HT1080 (cell line): ENCODE measurements around the gene RCAN3. TPM values are rescaled to one million over a fixed set of nuclear protein-coding genes. Genes with fewer than 3 reads are reported as not detected.
"Not testable (repeated sequence)": the region's sequence is repeated elsewhere in the genome, so short reads cannot be mapped to it uniquely, and the experiment has no call there.

Experiments used
- DNase-seq: peaks from one replicate; pipeline ENCODE4 v3.0.0-alpha.2; 2015; ENCODE audit warnings: low read depth
- total RNA-seq: library from RNA; depleted of rRNA; stranded (reverse); fragments of >200 nt; shearing (Covaris generic); gene quantifications from 2 replicates; pipeline ENCODE4 v1.2.3, GENCODE V29; 2014

The RCAN3 gene
- total RNA-seq, 1 experiment from 2014 or later, result 8.8 TPM

DNA sequence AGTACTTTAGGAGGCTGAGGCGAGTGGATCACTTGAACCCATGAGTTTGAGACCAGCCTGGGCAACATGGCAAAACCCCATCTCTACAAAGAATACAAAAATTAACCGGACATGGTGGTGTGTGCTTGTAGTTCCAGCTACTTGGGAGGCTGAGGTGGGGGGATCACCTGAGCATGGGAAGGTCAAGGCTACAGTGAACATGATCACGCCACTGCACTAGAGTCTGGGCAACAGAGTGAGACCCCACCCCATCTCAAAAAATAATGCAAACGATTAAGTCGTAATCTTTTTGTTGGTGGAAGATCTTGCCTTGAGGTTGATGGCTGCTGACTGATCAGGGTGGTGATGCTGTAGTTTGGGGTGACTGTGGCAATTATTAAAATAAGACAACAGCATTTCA, 6.3 kb downstream of the RCAN3 start:
- no peak for DNase-seq

DNA sequence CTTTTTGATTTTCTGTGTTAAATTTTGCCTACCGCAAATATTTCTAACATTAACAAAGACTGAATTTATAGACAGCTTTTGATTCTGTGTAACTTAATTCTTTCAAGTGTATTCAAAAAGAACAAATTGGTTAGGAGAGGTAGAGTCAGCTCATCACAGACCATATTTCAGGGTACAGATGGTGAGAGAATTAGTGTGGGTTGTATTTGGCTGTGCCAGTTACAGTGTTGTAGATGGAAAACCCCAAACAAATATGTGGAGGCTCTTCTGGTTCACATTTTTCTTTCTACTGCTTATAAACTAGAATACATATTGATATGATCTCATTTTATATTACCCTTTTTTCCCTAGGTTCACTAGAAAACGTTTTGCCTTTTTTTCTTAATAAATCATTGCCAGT, 11.1 kb downstream of the RCAN3 start:
- DNase-seq, result no peak

DNA sequence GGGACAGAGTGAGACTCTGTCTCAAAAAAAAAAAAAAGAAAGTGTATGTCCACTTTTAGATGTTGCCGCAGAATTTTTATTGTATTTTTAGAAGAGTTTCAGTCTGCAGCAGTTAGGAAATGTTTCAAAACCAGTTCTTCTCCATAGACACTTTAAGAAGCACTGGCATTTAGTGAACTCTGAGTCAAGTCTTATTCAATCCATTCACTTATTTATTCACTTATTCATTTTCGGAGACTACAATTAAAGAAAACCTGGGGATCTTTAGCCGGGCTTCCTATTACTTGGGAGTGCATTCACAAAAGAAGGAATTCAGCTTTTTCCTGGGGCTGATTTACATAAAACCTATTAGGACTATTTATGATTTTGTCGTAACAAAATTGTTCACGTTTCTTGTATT, 12.3 kb downstream of the RCAN3 start:
- no peak for DNase-seq

DNA sequence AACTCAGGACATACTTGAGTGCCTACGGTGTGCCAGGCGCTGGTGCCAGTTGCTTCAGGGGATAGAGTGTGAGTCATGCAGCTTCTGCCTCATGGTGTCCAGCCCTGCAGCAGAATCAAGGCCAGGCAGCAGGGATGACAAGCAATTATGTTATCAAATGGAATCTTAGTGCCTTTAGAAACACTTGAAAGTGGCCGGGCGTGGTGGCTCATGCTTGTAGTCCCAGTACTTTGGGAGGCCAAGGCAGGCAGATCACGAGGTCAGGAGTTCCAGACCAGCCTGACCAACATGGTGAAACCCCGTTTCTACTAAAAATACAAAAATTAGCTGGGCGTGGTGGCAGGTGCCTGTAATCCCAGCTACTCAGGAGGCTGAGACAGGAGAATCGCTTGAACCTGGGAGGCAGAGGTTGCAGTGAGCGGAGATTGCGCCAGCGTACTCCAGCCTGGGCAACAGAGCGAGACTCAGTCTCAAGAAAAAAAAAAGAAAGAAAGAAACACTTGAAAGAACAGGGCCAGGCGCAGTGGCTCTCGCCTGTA, 13.1 kb downstream of the RCAN3 start:
- peak; percentile 70 for DNase-seq

DNA sequence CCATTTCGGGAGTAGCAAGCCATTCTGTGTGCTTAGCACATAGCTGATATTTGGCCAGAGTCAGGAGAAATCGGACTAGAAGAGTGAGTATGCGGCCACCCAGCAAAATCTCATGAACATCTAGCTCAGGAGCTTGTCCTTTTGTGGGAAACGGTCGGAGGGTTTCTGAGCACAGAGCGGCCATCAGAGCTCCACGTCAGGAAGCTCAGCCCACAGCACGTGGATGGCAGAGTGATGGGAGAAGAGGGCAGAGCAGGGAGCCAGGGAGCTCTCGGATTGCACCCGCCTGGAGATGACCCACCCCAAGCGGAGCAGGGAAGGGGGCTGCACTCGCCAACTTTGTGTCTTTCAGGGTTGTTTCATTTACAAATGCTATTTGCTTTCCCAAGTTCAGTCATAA, 13.9 kb downstream of the RCAN3 start:
- no peak for DNase-seq

DNA sequence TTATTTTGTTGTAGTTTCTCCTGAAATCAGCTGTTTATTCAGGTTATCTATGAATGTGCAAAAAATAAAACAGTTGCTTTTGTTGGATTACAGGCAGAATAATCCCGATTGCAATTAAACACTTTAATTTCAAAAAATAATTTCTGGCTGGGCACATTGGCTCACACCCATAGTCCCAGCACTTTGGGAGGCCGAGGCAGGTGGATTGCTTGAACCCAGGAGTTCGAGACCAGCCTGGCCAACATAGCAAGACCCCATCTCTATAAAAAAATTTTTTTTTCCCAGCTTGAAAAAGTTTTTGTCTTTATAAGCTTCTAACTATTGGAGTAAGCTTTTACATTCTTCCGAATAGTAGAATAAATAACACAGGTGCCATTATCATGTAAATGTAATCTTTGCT, 15.3 kb downstream of the RCAN3 start:
- no peak for DNase-seq

DNA sequence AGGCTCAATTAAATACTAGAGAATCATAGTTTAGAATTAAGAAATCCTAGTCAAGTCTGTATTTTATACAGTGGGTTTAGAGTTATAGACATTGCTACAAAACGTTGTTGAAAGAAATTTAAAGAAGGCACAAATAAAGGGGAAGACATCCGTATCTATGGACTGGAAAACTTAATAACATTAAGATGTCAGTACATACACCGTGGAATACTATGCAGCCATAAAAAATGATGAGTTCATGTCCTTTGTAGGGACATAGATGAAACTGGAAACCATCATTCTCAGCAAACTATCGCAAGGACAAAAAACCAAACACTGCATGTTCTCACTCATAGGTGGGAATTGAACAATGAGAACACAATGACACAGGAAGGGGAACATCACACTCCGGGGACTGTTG, 17.6 kb downstream of the RCAN3 start:
- DNase-seq, result not testable (repeated sequence)

DNA sequence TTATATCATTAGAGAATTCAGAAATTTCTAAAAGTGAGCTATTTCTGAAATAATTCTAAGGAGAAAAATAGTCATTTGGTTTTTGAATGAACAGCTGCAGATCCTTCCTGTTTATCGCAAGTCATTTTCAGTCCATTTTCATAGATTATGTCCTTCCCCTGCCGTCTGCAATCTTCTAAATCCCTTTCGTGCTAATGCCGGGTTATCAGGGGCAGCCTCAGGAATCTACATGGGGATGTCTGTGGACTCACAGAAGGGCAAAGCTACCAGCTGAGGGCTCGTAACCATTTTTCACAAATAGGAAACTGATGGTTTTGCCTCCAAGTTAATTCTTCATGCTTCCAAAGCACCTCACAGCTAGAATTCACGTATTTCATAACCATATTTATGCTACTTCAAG, 23.0 kb downstream of the RCAN3 start:
- DNase-seq, result no peak

DNA sequence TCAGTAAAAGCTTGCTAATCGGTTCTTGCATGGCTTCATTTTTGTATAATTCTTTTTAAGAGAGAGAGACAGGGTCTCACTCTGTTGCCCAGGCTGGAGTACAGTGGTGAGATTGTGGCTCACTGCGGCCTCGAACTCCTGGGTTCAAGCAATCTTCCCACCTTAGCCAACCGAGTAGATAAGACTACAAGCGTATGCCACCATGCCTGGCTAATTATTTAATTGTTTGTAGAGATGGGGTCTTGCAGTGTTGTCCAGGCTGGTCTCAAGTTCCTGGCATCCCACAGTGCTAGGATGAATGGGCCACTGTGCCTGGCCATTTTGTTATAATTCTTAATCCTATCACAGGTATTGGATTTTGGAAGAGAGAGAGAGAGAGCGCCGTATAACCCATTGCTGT, 23.4 kb downstream of the RCAN3 start:
- DNase-seq, result no peak

DNA sequence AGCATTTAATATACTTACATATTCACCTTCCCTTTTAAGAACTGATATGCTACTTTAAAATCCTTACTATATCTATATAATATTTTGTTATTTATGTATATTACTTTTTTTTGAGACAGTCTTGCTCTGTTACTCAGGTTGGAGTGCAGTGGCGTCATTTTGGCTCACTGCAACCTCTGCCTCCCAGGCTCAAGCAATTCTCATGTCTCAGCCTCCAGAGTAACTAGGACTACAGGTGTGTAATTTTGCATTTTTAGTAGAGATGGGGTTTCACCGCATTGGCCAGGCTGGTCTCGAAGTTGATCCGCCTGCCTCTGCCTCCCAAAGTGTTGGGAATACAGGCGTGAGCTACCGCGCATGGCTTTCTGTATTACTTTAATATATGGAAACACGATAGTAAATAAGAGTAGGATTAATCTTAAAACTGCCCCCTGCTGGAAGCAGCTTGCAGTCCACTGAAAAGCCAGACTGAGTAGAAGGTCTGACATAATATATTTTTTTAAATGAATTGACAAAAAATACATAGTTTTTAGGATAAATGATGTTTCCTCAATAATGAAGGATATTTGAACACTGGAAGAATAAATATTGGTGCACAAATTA, 24.4 kb downstream of the RCAN3 start:
- peak; percentile 11 for DNase-seq

DNA sequence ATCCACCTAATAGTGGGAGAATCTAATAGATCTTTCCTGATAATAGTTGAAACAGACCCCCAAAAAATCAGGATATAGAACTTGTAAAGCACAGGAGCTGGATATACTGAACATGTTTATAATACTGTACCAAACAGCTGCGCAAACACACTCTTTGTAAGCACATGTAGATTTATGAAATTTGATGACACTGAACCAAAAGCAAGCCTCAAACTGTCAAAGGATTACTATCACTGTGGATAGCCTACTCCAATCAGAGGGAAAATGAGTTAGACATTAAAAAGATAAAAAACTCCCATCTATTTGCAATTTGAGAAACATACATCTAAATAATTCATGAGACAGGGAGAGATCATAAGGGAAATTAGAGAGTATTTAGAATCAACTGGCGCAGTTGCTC, 26.1 kb downstream of the RCAN3 start:
- no peak for DNase-seq

DNA sequence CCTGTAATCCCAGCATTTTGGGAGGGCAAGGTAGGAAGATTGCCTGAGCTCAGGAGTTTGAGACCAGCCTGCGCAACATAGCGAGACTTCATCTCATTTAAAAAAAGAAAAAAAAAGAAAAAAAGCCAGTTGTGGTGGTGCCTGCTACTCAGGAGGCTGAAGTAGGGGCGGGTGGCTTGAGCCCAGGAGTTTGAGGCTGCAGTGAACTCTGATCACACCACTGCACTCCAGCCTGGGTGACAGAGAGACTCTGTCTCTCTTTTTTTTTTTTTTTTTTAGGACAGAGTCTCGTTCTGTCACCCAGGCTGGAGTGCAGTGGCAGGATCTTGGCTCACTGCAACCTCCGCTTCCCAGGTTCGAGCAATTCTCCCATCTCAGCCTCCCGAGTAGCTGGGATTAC, 26.7 kb downstream of the RCAN3 start:
- not testable (repeated sequence) for DNase-seq

DNA sequence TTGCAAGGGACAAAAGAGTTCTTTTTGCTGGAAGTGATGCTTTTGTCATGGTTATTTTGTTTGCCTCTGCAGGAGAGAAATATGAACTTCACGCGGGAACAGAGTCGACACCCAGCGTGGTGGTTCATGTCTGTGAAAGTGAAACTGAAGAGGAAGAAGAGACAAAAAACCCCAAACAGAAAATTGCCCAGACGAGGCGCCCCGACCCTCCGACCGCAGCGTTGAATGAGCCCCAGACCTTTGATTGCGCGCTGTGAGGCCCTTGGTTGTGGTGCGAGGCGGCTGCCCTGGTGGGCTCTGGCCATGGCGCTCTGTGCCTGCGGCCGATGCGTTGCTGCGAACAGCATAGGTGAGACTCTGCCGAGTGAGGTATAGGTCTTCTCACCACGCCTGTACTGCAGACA, 32.4 kb downstream of the RCAN3 start:
- no peak for DNase-seq

DNA sequence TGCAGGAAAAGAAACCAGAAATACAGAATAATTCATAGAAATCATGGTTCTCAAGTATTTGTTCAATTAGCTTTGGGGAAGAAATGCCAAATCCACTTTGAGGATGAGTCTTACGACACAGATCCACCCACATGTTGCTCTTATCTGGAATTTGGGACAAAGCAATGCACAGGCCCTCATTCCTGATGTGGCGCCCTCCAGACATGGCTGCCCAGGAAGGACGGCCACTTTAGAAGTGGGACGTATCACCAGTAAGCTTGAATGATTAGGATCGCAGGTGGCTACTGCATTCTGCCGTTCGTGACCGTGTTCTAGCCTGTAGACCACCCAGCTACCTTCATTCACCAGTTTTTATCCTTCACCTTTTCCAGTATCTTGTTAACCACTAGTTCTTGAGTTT, 33.1 kb downstream of the RCAN3 start:
- no peak for DNase-seq

DNA sequence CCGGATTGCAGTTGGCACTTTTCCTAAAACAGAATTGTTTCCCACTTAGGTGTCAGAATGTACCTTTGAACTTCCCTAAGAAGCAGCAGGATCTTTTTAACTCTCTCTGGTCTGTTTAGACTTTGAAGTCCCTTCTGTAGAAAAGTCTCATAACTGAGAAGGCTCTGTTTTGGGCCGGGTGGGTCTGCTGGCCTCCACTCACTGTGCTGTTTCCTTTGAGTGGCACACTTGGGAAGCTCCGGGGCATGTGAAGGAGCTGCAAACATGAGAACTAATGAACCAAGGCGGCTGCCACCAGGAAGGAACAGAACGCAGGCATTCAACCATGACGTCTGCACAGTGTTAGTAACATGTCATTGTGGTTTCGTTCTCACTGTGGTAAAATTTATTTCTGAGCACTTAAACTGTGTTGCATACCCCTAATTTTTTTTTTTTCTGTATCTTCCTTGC, 33.8 kb downstream of the RCAN3 start:
- no peak for DNase-seq

DNA sequence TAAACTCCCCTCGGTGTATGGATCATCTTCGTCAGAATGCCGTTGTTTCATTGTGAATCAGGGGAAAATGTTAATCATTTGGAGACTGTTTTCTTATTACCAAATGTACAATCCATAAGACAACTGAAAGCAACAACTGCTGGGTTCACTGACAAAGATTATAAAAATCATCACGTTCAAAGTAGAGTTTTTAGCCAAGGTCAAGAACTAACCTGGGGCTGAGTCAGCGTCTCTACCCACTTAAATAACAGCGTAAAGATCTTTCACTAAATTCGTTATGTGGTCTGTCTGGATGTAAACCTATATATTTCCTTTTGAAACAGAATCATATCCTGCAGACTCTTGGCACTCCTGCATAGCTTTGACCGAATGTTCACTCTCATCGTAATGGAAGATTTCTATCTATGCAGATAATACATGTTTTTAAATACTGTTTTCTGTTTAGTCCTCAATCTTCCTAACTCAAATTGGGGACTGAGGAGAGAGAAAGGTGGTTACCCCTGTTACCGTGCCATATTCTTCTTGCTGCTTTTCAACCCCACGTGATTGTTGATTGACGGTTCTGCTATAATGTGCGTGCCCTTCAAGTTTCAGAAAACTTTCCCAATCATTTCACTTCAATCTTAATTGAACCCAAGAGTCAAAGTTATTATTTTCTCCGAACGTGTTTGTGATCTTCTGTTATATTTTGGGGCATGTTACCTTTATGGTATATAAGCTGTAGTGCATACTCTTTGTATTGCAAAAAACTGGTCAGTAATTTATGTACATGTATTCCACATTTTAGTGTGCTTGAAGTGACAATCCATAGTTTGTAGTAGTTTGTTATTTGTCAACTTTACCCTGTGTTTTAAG, 37.6 kb downstream of the RCAN3 start:
- DNase-seq, result no peak

DNA sequence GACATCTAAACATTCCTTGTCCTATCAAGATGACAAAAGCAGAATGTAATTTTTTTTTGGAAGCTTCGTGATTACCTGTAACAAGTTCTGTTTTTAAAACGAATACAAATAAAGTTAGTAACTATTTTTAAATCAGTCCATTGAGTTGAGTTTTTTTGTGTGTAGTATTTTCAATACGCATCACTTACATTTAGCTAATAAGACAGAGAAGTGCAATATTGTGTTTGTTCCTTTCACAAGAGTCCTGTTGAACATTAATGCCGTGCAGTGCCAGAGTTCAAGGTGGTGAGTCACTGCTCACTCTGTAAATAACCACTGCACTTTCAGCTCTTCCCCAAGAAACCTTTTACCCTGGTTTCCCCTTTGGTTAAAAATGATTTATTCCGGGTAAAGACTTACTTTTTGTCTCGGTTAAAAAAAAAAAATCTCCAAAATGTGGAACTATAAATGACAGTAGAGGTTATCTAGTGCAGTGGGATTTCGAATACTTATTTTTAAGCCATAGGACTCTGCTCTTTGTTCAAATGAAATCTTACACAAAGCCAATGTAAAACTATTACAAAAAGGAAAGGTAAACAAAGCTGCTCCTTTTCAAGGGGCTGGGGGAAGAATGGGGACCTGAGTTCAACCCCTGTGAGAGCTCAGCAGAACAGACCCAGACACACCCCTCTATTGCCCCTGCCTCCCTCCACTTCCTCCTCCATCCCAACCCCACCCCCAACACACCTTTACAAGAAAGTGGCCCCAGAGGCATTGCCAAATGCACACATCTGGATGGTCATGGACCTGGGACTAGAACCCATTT, 38.5 kb downstream of the RCAN3 start:
- peak; percentile 59 for DNase-seq

DNA sequence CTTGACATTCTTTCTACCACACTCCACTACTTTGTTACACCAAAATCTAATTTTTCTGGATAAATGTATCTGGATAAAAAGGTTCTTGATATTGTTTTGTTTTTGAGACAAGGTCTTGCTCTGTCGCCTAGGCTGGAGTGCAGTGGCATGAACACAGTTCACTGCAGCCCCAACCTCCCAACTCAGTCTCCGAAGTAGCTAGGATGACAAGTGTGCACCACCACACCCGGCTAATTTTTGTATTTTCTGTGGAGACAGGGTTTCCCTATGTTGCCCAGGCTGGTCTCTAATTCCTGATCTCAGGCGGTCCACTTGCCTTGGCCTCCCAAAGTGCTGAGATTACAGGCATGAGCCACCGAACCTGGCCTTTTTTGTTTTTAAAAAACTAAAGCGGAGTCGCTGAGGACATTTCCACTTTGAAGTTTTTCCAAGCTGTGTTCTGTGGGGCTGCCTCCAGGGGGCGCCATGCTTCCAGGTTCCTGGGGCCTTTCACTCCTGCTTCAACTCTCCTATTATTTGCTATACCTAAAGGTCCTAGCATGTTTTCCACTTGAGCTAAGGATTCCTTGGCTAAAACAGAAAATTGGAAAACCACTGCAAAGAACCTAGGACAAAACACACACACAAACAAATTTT, 39.2 kb downstream of the RCAN3 start:
- no peak for DNase-seq

DNA sequence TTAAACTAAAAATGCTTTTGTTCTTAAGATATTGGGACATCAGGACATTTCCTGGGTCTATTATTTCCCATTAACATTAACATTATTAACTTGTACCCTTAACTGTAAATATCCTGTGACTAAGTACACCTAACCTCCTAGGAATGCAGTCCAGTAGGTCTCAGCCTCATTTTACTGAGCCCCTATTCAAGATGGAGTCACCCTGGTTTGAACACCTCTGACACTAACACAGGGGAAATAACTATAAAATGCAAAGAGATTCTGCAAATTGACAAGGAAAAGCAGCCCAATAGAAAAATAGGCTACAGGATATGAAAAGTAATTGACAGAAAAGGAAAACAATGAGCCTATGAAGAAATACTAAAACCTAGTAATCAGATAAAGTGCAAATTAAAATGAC, 41.6 kb downstream of the RCAN3 start:
- no peak for DNase-seq

DNA sequence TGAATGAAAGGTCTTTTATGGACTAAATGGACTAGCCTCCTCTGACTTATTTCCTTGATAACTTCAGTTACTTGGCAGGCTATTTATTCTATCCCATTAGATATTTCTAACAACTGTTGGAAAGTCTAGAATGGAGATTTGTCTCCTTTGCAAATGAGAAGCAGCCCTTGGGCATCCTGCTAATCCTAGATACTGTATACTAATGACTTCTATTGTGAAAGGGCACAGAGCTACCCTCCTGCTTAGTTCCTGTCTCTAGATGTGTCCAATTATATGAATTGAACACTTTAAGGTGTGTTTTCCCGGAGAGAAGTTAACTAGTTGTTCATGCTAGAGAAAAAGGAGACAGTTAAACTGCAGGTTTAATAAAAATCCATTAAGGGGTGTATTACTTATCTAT, 43.0 kb downstream of the RCAN3 start:
- no peak for DNase-seq

DNA sequence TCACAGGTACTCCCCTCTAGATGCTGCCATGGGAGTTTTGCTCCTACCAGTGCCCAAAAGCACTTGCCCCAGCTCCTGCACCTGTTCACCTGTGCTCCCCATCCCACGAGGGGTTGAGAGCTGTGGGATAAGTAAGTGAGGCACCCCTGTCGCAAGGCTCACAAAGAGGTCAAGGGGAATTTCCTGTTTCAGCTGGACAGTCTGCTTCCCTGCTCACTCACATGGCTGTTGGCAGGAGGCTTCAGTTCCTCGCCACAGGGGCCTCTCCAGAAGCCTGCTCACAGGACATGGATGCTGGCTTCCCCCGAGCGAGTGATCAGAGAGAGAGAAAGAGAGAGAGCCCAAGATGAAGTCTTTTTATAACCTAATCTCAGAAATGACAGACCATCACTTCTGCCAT, 44.6 kb downstream of the RCAN3 start:
- DNase-seq, result no peak
